ENCODE data around the gene DEFB112.

The DEFB112 gene, protein sequence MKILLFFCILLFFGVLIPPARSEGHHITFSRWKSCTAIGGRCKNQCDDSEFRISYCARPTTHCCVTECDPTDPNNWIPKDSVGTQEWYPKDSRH

DNA sequence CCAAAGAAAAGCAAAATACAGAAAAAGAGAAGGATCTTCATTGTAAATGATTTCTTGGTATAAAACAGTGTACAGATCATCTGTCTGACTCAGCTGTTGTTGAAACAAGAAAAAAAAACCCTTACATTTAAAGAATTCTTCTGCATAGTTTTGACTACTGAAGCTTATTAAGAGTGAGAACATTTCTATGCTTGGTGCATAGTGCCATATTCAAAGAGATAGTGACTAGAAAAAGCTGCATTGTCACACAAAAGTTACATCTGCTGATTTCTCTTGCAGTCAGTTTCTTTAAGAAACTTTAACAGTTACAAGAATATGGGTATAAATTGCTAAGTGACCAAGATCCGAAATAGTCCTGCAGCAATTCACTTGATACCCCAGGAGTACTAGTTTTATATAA lies at the start of gene DEFB112:
TSS of gene DEFB112 (minus strand) at position 101 of the 400 bp plus-strand sequence. CDS start at position 41, 60 bp downstream.
- DNase-seq (ENCODE audit: low spot score) = no peak

DNA sequence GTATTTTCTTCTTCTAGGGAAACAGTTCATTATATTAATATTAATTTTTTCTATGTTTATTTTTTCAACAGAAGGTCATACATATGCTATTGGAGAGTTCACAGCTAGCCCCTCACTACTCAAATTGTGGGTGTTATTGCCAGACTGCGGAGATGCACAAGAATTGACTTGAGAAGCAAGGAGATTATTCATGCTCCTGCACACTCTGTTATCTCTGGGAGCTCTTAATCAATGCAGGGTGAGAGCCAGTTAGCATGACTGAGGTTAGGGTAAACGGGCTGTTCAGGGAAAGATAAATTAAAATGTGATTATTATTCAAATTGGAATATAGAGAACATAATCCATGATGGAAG lies 48.9 kb upstream of the DEFB112 start:
- DNase-seq (ENCODE audit: low spot score) = no peak

DNA sequence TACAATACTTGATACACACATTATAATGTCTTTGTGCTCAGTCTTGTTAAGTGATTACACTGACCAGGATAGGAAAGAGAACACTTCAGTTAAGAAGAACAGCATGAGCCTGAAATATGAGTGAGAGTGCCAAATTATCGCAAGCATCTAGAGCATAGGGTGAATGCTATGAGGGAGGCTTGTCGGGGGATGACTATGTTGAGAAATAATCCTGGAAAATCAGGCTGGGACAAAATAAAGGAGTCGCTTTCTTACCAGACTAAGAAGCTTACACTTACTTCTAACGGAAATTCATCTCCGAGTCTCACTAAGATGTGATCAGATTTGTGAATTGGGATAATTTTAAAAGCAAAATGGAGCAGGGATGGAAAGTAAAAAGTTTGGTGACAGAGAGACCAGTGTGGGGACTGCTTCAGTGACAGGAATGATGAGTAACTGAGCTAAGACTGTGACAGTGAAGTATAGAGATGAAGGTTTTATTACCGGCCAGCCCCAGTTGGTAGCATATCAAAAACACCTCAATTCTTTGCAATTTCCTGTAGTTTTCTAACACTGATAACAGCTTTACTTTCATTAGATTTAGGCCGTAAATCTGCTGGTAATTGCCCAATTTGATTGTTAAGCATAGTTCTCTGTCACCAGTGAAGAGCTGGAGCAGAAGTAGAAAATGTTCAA lies 48.4 kb upstream of the DEFB112 start:
- DNase-seq (ENCODE audit: low spot score) = no peak

DNA sequence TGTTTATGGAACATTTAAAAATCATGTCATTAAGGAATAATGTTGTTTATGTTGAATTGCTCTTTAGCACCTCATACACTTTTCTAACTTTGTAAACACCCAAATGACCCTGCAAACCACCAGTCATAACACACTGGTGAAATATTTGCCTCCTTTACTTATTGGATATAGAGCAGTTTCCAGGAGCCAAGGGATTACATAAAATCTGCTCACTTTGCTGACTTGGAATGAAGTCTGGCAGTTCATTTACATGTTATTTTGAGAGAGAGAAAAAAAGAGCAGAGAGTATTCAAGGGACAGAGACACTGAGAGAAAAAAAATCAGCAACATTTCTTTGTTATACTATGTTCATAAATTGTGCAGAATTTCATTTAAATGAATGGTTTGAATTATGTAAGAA lies 46.6 kb upstream of the DEFB112 start:
- DNase-seq (ENCODE audit: low spot score) = no peak

DNA sequence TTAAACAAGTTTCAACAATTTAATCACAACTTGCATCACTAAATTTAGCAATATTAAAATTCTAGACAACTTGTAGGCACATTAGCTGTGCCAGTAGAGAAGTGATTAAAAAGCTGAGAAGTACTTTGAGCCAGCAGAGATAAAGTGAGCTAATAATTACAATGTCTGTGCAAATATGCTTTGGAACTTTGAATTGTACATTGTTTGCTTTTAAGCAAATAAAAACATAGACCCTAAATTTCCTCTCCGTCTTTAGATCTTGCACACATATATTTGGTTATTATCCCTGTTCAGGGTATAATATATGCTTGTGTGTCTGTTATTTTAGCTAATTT lies 44.2 kb upstream of the DEFB112 start:
- DNase-seq (ENCODE audit: low spot score) = no peak

DNA sequence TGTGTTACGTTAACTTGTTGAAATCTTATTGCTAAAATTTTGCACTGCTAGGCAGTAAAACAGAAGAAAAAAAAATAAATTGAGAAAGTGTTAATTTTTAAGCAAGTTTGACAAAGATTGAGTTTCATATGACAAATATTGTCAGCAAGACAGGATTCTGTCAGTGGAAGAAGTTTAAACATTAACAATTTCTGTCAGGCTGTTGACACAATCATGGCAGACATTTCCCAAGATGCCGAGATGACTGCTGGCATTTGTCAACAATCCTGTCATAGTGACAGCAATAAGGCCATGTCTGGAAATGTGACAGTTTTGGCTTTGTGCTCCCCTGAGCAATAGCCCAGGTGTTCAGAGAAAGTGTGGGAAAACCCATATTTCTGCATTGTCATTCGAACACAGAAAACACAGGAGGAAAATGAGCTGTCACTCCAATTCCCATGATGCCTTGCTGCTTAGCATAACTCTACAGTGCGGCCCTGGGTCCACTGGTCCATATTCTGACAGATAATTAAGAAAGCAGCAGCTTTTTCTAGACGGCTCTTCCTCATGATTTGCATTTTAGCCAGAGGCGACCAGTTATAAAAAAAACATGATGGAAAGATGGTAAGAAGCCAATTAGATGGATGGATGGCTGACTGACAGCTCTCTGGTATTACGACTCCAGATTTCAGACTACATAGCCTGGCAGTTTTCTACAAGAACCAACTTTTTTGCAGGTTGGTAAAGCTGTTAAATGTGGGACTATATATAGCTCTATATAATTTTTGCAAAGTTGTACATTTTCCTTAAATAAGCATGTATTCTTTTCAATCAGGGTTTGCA lies 43.6 kb upstream of the DEFB112 start:
- no peak for DNase-seq (ENCODE audit: low spot score)

DNA sequence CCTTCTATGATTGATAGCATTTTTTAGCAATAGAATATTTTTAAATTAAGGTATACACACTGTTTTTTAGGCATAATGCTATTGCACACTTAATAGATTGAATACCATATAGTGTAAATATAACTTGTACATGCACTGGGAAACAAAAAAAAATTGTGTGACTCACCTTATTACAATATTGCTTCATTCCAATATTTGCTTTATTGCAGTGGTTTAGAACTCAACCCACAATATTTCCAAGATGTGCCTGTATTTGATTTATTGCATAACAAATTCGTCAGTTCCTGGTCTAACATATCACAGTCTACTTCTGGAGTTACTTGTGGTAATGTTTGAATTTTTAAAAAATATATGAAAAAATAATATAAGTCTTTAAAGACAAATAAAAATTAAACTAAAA lies 41.9 kb upstream of the DEFB112 start:
- no peak for DNase-seq (ENCODE audit: low spot score)

DNA sequence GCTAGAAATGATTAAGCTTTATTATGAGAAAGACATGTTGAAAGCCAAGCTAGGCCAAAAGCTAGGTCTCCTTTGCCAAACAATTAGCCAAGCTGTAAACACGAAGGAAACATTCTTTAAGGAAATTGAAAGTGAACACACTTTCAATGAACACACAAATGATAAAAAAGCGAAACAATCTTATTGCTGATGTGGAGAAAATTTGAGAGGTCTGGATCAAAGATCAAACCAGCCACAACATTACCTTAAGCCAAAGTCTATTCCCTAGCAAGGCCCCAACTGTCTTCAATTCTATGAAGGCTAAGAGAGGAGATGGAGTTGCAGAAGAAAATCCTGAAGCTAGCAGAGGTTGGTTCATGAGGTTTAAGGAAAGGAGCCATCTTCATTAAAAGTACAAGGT lies 40.2 kb upstream of the DEFB112 start:
- DNase-seq (ENCODE audit: low spot score) = no peak

DNA sequence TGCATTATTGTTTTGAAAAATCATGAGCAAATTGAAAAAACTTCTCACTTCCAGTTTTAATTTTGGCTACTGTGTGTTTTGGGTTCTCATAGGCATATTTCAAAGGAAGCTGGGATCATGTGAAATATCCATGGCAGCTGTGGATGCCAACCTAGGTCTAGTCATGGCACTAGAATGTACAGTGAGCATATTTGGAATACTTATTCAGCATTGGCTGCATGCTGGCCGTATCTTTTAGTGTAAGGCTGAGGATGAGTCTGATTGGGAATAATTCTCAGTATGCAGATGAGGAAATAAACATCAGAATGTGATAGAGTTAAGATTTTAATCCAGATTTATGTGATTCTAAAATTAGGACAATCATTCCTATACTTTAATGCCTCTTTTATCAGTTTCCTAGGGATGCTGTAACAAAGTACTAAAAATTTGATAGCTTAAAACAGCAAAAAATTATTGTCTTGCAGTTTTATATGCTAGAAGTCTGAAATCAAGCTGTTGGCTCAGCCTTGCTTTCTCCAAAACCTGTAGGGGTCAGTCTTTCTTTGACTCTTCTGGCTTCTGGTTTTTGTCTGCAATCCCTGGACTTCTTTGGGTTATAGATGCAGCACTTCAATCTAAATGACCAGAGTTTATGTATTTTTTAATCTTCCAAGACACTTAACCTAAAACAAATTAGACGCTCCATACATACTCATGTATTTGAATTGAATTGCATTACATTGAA lies 37.7 kb upstream of the DEFB112 start:
- DNase-seq (ENCODE audit: low spot score) = no peak

DNA sequence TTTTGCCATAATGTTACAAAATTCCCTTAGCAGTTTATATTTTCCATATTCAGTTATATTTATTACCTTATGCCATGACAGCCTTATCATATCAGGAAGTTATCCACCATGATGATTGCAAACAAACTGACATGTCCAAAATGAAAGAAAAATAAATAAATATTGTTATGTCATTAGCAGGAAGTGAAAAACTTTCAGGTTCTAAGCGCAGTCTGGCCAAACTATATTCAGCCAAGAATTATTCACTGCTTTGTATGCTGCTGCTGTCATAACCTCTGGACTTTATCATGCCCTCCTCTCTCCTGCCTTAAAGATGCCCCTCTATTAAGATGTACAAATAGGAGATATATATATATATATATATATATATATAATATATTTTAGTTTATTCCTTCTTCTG lies 27.7 kb upstream of the DEFB112 start:
- DNase-seq (ENCODE audit: low spot score) = no peak

DNA sequence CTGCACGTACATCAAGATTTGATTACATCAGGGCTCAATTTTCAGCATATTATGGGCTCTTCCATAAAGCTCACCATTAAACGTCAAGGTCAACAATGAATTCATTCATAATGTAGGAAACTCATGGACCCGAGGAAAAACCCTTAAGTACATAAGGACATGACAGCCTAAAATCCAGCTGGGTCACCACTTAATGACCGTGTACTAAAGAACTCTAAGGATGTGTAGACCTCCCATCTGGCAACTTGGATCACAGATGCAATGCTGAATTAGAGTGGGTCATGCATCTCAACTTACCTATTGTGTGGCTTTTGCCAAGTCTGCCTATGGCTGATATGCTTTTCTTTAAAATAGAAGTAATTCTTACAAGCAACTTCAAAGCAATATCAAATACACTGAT lies 26.7 kb upstream of the DEFB112 start:
- no peak for DNase-seq (ENCODE audit: low spot score)

DNA sequence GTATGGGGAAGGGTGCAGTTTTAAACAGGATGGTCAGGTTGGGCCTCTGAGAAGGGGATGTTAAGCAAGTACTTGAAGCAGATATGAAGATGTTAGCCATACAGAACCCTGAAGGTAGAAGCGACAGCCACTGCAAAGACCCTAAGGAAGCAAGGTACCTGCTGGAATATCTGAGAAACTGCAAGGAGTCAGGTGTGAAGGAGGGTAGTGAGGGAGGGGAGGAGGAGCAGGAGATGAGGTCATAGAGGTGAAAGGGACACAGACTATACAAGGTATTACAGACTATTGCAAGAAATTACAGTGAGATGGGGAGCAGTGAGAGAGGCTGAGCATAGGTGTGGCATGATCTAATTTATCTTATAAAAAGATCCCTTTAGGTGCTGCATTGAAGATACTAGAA lies 22.2 kb upstream of the DEFB112 start:
- no peak for DNase-seq (ENCODE audit: low spot score)

DNA sequence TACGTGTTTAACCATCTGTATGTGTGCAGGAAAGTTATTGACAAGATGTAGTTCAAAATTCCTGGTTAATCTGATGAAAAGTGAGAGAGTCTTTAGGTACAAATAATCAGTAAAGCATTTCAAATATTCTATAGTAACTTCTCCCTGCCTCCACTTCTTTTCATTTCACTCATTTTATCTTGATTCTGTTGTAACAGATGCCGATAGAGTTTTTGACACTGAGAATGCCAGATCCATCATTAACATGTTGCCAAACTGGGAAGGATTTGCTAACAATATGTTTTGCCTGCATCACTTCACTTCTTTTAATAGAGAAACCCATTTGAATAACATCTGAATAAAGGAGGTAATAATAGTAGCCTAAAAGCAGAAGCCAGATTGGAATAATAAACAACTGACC lies 20.4 kb upstream of the DEFB112 start:
- no peak for DNase-seq (ENCODE audit: low spot score)

DNA sequence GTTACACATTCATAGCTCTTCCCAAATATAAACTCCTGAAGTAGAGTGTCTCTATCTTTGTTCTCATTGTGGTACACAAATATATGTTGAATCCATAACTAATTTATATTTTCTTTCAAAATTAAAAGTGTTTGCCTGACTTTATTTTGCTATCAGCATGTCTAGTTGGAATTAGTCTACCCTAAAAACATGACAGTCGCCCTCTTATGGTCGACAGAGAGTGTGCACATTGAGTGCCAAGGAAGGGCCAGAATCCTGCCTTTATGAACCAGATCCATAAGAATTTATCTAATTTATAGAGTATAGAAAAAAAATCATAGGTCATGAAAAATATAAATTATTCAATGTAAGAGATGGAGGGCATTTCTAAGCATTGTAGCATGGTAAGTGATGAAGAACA lies 12.3 kb upstream of the DEFB112 start:
- no peak for DNase-seq (ENCODE audit: low spot score)

DNA sequence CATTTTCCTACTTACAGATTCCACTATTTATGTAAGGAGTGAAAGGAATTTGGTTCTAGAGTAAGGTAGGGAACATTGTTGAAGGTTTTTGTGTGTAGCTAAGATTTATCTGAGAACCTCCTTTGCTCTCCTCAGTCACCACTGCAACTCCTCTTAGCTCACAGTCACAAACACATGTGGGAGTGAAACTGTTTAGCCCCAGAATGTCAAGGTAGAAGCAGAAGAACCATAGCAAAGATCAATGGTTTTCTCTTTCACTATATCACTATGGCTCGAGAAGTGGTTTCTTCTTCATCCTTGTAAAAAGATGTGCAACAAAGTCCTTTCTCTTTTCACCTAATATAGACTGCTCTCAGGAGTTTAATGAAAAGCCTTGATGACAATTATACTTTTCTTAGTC lies 6.5 kb upstream of the DEFB112 start:
- DNase-seq (ENCODE audit: low spot score) = no peak

DNA sequence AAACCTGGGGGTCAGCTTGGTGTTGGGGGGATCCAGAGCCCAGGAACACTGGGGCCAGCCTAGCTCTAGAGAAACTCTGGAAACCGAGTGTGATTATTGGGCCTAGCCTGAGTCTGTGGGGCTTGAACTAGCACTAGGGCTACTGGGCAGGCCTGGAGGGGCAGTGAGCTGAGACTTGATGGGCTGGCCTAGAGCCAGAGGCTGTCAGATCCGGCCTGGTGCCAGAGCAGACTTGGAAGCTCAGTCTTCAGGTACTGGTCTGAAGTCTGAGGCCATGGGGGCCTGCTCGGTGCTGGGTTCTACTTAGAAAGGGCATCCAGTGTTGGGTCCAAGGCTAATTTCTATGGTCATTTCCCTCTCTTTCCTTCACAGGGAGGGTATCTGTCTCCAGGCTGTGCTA lies 2.7 kb downstream of the DEFB112 start:
- DNase-seq (ENCODE audit: low spot score) = no peak

DNA sequence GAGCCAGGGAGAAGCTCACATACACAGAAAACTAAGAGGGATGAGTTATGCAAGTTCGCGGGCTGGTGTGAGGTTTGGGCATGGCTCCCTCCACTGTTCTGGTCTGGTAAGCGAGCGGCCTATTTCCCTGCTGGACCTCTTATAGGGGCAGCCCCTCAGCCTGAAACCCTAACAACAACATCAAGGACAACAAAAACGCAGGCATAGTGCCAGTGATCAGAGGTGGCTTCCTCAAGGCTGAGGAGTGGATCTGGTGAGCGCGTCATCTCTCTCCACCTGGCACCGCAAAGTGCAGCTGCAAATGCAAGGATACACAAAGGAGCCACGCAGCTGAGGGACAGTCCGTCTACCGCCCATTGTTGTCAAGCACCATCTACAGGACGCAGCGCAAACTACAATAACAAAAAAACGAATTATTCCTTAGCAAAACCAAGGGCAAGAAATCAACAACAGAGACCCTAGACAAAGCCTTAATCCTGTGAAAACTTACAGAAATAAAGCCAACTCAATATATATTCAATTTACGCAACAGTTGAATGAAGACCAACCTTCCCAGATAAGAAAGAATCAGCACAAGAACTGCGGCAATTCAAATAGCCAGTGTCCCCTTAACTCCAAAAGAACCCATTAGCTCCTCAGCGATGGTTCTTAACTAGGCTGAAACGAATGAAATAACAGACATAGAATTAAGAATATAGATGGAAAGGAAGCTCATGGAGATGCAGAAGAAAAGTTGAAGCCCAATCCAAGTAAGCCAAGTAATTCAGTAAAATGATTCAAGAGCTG lies 18.8 kb downstream of the DEFB112 start:
- no peak for DNase-seq (ENCODE audit: low spot score)

DNA sequence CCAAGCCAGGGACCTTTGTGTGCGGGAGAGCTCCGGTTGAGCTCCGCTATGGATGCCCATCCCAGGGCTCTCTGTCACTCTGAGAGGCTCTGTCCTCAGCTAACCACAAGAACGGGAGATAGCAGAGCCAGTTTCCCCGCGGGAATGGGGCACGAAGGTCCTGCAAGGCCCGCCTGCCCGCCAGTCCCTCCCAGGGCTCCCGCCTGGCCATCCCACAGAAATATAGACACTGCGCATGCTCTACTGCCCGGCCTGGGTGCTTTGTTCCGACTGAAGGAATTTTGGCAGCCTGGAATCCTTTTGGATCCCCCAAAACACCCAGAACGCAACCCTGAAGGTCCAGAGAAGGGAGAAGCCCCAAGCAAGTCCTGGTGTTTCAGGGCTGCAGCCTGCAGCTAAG lies 19.4 kb downstream of the DEFB112 start:
- no peak for DNase-seq (ENCODE audit: low spot score)

DNA sequence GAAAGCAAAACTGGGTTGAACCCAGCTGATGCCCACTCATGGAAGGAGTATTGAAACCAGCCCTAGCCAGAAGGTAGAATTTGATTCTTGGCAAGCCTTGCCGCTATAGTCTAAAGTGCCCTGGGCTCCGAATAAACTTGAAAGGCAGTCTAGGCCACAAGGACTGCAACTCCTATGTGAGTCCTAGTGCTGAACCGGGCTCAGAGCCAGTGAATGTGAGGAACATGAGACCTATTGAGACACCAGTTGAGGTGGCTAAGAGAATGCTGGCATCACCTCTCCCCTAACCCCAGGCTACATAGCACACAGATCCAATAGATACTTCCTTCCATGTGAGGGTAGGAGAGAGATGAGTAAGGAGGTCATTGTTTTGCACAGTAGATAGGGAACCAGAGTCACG lies 24.5 kb downstream of the DEFB112 start:
- no peak for DNase-seq (ENCODE audit: low spot score)

DNA sequence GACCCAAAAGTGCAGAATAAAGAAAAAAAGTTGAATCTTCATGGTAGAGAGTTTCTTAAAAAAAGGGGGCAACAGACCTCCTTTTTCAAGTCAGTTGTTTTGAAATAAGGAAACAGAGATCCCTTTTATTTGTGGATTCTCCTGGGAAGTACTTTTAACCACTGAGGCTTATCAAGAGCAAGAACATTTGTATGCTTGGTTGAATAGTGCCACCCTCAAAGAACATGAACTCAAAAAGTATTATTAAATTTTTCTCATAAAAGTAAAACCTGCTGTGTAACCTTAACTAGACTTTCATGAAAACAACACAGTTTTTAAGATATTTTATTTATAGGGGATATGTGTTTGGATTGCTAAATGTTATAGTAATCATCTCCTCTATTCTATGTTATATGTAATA lies 27.8 kb downstream of the DEFB112 start, which contains the start of gene DEFB110:
TSS of gene DEFB110 (minus strand) at position 101 of the 400 bp plus-strand sequence. CDS start at position 42, 59 bp downstream.
- no peak for DNase-seq (ENCODE audit: low spot score)

DNA sequence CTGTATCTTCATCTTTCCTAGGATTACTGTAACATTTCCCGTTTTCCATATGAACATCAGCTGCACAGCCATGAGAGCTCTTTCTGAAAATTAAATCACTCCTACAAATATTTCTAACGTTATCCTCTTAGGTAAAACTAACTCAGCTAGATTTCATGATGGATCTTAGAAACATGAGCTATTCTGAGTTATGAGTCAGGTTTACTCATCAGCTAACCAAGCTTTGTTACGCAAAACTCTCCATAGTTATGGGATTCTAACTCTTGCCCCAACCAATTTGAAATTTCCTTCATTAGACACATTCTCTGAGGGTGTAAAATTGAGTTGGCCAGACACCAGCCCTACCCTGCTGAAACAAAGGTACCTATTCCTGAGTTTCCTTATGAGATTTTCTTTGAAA lies 41.9 kb downstream of the DEFB112 start:
- no peak for DNase-seq (ENCODE audit: low spot score)

DNA sequence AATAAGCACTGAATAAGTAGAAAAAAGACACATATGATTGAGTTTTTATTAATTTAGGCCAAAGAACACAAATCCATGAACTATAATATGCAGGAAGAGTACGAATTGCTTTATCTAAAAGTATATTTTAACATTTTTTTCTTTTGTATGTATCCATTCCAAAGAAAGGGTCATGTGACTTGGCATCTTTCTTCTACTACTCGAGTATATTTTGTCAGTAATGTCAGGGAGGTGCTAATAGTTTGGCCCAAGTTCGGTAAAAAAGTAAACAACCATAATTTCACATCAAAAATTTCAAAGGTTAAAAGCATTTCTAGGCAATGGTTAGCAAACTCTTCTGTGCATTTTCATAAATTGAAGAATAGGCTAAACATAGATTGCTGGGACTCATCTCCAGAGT lies 46.6 kb downstream of the DEFB112 start:
- no peak for DNase-seq (ENCODE audit: low spot score)
